Prostate gland (tissue), 2 donors: Measurements from ENCODE around the gene FLT4. TPM values are rescaled to one million over a fixed set of nuclear protein-coding genes. Genes with fewer than 3 reads are reported as not detected.

Experiments
- DNase-seq: peaks from one replicate; pipeline ENCODE4 v3.0.0-alpha.2; 2019; ENCODE audit warnings: low spot score
- H3K27ac ChIP-seq, 2 donors: fragments of 200-600 bp; sonication (generic); 2 replicates each; pipeline ENCODE4 v1.5.1; 2017 to 2019
- H3K27me3 ChIP-seq: fragments of 200-600 bp; sonication (generic); replicated peaks from 2 replicates; pipeline ENCODE4 v1.5.1; 2019; ENCODE audit not compliant: insufficient read depth
- H3K36me3 ChIP-seq, 2 donors: fragments of 200-600 bp; sonication (generic); 1 replicate in 1 of 2; 2 replicates in 1 of 2; pipeline versions ENCODE4 v1.5.1 to v1.8.1; 2017 to 2019
- H3K4me1 ChIP-seq: fragments of 200-600 bp; sonication (generic); replicated peaks from 2 replicates; pipeline ENCODE4 v1.5.1; 2019
- H3K4me3 ChIP-seq, 2 donors: fragments of 200-600 bp; sonication (generic); 2 replicates each; pipeline ENCODE4 v1.5.1; 2017 to 2019
- H3K9me3 ChIP-seq: fragments of 200-600 bp; sonication (generic); 2 replicates; pipeline ENCODE4 v1.5.1; 2017
- CTCF ChIP-seq, 4 experiments: fragments of 200-600 bp in 2 of 4; fragments of 450-650 bp in 2 of 4; sonication (generic) in 2 of 4; IDR thresholded peaks; 1 replicate in 3 of 4; 2 replicates in 1 of 4; pipeline ENCODE4 v1.5.1; 2016 to 2019; ENCODE audit warnings: antibody characterized with exemption in 4 of 4, mild to moderate bottlenecking in 2 of 4, moderate library complexity in 2 of 4
- POLR2A ChIP-seq: fragments of 450-650 bp; IDR thresholded peaks from one replicate; pipeline ENCODE4 v1.6.1; 2016; ENCODE audit warnings: antibody characterized with exemption, mild to moderate bottlenecking
- POLR2AphosphoS5 ChIP-seq: sonication (generic); formaldehyde crosslinking; IDR thresholded peaks from one replicate; pipeline ENCODE4 v1.6.1; 2017; ENCODE audit warnings: antibody characterized with exemption
- WGBS: methylation state at CpG from one replicate; pipeline ENCODE4 v1.1.5; 2018; 5-methylcytosine and 5-hydroxymethylcytosine counted together
- intact Hi-C: fragments of 100-400 bp; cut with DNase I; formaldehyde crosslinking; loops from one replicate; pipeline ENCODE4 v1.14.2; 2022
- total RNA-seq, 2 donors: library from RNA; depleted of rRNA; stranded (reverse); fragments of >200 nt; gene quantifications; one replicate each; pipeline ENCODE4 v1.1.0, GENCODE V29; 2016

The FLT4 gene
- total RNA-seq, 2 donors from 2014 or later: 2.9 to 20.6 TPM

- WGBS: 66% methylated on average over 10 of the region's 10 CpGs
- no peaks in the 10 kb centered on the region for H3K9me3 ChIP-seq
- TF ChIP-seq CTCF (IDR thresholded peaks at IDR 0.05) (no peak), POLR2A (no peak), POLR2AphosphoS5 (no peak)
These were observed 16.6 kb downstream of the FLT4 start for GRCh38 chr5:180632768-180633167.

GRCh38 chr5:180631549-180632383, 17.6 kb downstream of the FLT4 start:
- Histone ChIP-seq H3K27me3 (no peaks in the 10 kb centered on the region), H3K4me3 (no peak overlapping the region), H3K27ac (no peak overlapping the region), H3K9me3 (no peaks in the 10 kb centered on the region), H3K4me1 (no peaks in the 10 kb centered on the region), H3K36me3 (no peaks in the 10 kb centered on the region)
- intact Hi-C loops: no loop called here
- 65% methylated on average over 29 of the region's 36 CpGs for WGBS
- DNase-seq: no peak
- TF ChIP-seq POLR2AphosphoS5: no peak
- no peak for TF ChIP-seq POLR2A
- no peak for TF ChIP-seq CTCF (IDR thresholded peaks at IDR 0.05)

More at GRCh38 chr5:180632768-180633167, 16.6 kb downstream of the FLT4 start:
- Histone ChIP-seq H3K4me1 (no peaks in the 10 kb centered on the region), H3K27me3 (no peaks in the 10 kb centered on the region), H3K36me3 (no peaks in the 10 kb centered on the region), H3K27ac (no peak overlapping the region), H3K4me3 (no peak overlapping the region)
- no peak for DNase-seq
- intact Hi-C loops: no loop called here

- intact Hi-C loops: no loop called here
- no peak for TF ChIP-seq CTCF (IDR thresholded peaks at IDR 0.05)
- no peak for TF ChIP-seq POLR2A
- TF ChIP-seq POLR2AphosphoS5: no peak
- no peaks in the 10 kb centered on the region for H3K27me3 ChIP-seq
- H3K4me3 ChIP-seq: no peak overlapping the region
- no peaks in the 10 kb centered on the region for H3K36me3 ChIP-seq
- no peaks in the 10 kb centered on the region for H3K9me3 ChIP-seq
- no peak for DNase-seq
- H3K27ac ChIP-seq: no peak overlapping the region
- 80% methylated on average over 22 of the region's 22 CpGs for WGBS
- no peaks in the 10 kb centered on the region for H3K4me1 ChIP-seq
These were observed 19.0 kb downstream of the FLT4 start for GRCh38 chr5:180630426-180630825.

GRCh38 chr5:180629831-180630382, 19.5 kb downstream of the FLT4 start:
- no peaks in the 10 kb centered on the region for H3K9me3 ChIP-seq
- H3K4me3 ChIP-seq: no peak overlapping the region
- H3K27me3 ChIP-seq: no peaks in the 10 kb centered on the region
- DNase-seq: no peak
- intact Hi-C loops: no loop called here
- H3K36me3 ChIP-seq: no peaks in the 10 kb centered on the region
- H3K4me1 ChIP-seq: no peaks in the 10 kb centered on the region
- TF ChIP-seq POLR2AphosphoS5 (no peak), POLR2A (no peak), CTCF (IDR thresholded peaks at IDR 0.05) (no peak)
- WGBS: 86% methylated on average over 25 of the region's 25 CpGs
- H3K27ac ChIP-seq: no peak overlapping the region
